Left lobe of liver (tissue), 2 donors: ENCODE data around the gene VIP. TPM values are rescaled to one million over a fixed set of nuclear protein-coding genes. Genes with fewer than 3 reads are reported as not detected.

Source experiments
- ATAC-seq: fragments of 200-7000 bp; cut with Tn5 transposase; one replicate; pipeline ENCODE4 v1.9.1; 2020; ENCODE audit warnings: mild to moderate bottlenecking, moderate library complexity
- DNase-seq: peaks from one replicate; pipeline ENCODE4 v3.0.0-alpha.2; 2020; ENCODE audit warnings: low spot score
- total RNA-seq: library from RNA; stranded (reverse); gene quantifications from one replicate; pipeline ENCODE4 v1.2.1, GENCODE V29; 2021
- donor health status: DM: no; HTN: no; CAD: no; lungs with moderate emphysema.
- donor health status: DM: no; HTN: yes; CAD: no.

Gene VIP
- total RNA-seq, 1 donor from 2014 or later, result 0.15 TPM

DNA sequence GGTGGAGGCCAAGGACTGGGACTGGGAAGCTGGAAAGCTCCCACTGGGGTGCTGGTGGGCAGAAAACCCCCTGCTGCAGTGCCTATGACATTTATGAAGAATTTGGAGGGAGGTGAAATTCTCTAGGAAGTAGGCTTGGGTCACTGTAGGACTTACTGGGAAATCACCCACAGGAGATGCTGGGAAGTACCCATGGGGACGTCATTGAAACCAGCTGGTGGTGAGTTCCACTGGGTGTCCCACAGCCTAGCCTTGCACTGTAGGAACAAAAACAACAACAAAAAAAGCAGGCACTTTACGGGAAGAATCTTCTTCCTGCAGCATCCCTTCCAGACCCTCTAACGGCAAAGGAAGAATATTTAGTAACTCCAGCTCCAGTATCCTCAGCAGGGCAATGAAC, 26.2 kb downstream of the VIP start:
- ATAC-seq (no peak), DNase-seq (no peak)

DNA sequence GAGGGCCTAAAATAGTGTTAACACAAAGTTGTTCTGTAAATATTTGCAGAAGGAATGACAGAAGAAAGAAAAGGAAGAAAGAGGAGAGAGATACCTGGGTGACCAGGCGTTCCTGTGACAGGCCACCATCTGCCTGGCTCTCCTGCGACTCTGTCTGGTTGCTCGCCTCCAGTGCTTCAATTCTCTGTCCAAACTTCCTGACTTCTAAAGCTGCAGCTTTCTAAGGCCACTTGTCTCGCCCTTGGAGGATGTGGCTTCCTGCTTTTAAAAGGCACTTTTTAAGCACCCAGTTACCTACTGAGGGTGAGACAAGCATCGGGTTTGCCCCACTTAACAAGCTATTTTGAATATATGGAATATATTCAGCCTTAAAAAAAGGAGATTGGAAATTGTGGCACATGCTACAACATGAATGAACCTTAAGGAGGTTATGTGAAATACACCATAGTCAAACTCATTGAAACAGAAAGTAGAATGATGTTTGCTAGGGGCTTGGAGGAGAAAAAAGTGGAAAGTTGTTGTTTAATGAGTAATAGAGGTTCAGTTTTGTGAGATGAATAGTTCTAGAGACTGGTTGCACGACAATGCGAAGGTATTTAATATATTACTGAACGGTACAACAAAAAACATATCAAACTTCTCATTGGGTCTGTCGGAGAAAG, 32.8 kb downstream of the VIP start:
- ATAC-seq (no peak), DNase-seq (no peak)

DNA sequence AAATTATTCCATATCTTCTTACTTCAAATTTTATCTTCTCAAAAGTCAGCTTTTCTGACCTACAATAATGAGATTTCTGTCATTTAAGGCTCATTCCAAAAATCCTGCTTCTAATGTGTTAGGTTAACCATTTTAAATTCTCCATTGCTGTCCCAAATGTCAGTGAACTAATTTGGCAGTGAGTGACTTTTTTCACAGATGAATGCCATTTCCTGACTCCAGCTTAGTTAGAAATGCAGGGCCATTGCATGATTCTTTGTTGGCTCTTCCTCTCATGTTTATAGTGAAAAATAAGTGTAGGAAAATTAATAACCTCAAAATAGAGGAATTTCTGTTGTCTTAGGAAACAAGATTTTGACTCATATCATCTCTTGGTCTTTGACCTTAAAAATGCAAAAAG, 44.1 kb downstream of the VIP start:
- DNase-seq, result no peak
- ATAC-seq, result no peak

DNA sequence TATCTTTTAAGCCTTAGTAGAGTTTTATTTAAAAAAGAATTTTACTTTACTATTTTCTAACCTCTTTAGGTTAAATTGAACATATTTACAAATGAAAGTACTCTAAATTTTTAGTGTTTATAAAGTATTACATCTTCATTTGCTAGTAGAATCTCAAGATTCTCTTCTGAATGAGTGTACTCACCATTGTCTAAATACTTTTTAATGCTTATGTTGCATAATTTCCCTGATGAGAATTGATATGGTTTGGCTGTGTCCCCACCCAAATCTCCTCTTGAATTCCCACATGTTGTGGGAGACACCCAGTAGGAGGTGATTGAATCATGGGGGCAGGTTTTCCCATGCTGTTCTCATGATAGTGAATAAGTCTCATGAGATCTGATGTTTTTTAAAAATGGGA, 53.6 kb downstream of the VIP start:
- ATAC-seq, result no peak
- no peak for DNase-seq

Other genes with a start within 250 kb of the VIP start
- gene SYNE1, start 113.4 kb upstream of the VIP start, total RNA-seq, result 31.3 TPM
- 3.3 TPM for gene MYCT1, start 52.9 kb upstream of the VIP start, total RNA-seq
- 1.4 TPM for gene FBXO5, start 232.2 kb downstream of the VIP start, total RNA-seq